ENCODE data around the gene ZSCAN16. TPM values are rescaled to one million over a fixed set of nuclear protein-coding genes. Genes with fewer than 3 reads are reported as not detected.
A peak's percentile ranks its signal among the peaks of the same experiment; 100 is the strongest.

ZSCAN16 gene
- total and polyA plus RNA-seq, 2 donors (not counting 1 experiment from before 2014, with no cell fraction given) = 5.4 to 15.4 TPM

DNA sequence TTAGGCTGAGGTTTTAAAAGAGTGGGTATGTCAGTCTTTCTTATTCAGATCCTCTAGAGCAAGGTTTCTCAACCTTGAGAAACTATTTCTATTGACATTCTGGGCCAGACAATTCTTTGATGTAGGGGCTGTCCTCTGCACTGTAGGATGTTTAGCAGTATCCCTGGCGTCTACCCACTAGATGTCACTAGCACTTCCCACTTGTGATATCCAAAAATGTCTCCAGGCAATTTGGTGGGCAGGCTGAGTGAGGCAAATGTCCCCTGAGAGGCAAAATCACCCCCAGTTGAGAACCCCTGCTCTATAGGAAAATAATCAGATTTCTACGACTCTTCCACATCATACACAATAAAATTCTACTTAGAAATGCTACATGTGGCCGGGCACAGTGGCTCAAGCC is 9.6 kb downstream of the ZSCAN16 start:
- no peak overlapping the region for H3K4me3 Mint-ChIP-seq
- no peak overlapping the region for H3K27ac ChIP-seq (ENCODE audit: low read length in 2 of 2)
- TF ChIP-seq CTCF (IDR thresholded peaks at IDR 0.05) = peak; percentile 29
- TF ChIP-seq EZH2 (IDR thresholded peaks at IDR 0.05; ENCODE audit: borderline replicate concordance, insufficient read depth, low read depth, low read length, poor library complexity, severe bottlenecking) = no peak

GRCh38 chr6:28134716-28135115 is 10.3 kb downstream of the ZSCAN16 start:
- H3K4me3 ChIP-seq (ENCODE audit: control extremely low read depth in 1 of 5, extremely low read depth in 1 of 5, insufficient read depth in 1 of 5, low read depth in 2 of 5, low read length in 4 of 5) = no peak overlapping the region

More for the DNA sequence above, 9.6 kb downstream of the ZSCAN16 start:
- Histone ChIP-seq H3K36me3 (replicated peaks in 1 of 2; ENCODE audit: control extremely low read depth in 1 of 2, control insufficient read depth in 1 of 2, extremely low read depth in 1 of 2, insufficient read depth in 2 of 2, low read length in 1 of 2) (peaks cover 5 to 14% of the 10 kb centered on the region in 2 experiments), H4K20me1 (ENCODE audit: control insufficient read depth, insufficient read depth, low read length, poor library complexity, severe bottlenecking) (no peaks in the 10 kb centered on the region), H3K4me3 (ENCODE audit: control extremely low read depth in 1 of 5, extremely low read depth in 1 of 5, insufficient read depth in 1 of 5, low read depth in 2 of 5, low read length in 4 of 5) (no peak overlapping the region), H3K27me3 (replicated peaks in 1 of 4; ENCODE audit: control extremely low read depth in 1 of 4, control insufficient read depth in 3 of 4, insufficient read depth in 4 of 4, low read length in 3 of 4) (no peaks in the 10 kb centered on the region), H3K4me2 (replicated peaks; ENCODE audit: low read depth, low read length, poor library complexity, severe bottlenecking) (no peak overlapping the region), H2AFZ (ENCODE audit: insufficient read depth, low read depth, low read length, poor library complexity, severe bottlenecking) (no peak overlapping the region), H3K9me3 (ENCODE audit: control extremely low read depth in 1 of 3, control insufficient read depth in 2 of 3, insufficient read depth in 1 of 3, low read length in 2 of 3) (no peaks in the 10 kb centered on the region), H3K79me2 (ENCODE audit: control insufficient read depth, insufficient read depth, low read length) (peaks cover 17% of the 10 kb centered on the region), H3K9ac (ENCODE audit: low read length) (no peak overlapping the region), H3K4me1 (ENCODE audit: control insufficient read depth in 2 of 2, insufficient read depth in 2 of 2, low read length in 2 of 2) (peaks cover 18% of the 10 kb centered on the region in 2 donors)
- 94% methylated on average over 2 of the region's 3 CpGs for WGBS (ENCODE audit: insufficient coverage)
- ChIA-PET POLR2A (no interaction called here), CTCF (interaction anchor here (0.7 kb wide), 1 partner anchor 225 kb away, joined by 3 read pairs; no protein-coding TSS in a partner anchor)
- ATAC-seq (ENCODE audit: low read depth) (no peak), DNase-seq (peak; percentile 51)
- intact Hi-C loops (cut with micrococcal nuclease) = loop anchor here (1.0 to 10.0 kb wide), 2 partner anchors 222 to 659 kb away; partner anchors contain the start of gene ZNF184
- Mint-ChIP-seq H3K4me1 (peaks cover 43% of the 10 kb centered on the region), H3K27me3 (no peaks in the 10 kb centered on the region), H3K9me3 (ENCODE audit: insufficient read depth) (no peaks in the 10 kb centered on the region), H3K27ac (peak overlapping the region; percentile 38)

More at GRCh38 chr6:28134716-28135115, 10.3 kb downstream of the ZSCAN16 start:
- Mint-ChIP-seq H3K9me3 (ENCODE audit: insufficient read depth) (no peaks in the 10 kb centered on the region), H3K4me1 (peaks cover 43% of the 10 kb centered on the region), H3K27me3 (no peaks in the 10 kb centered on the region), H3K4me3 (no peak overlapping the region), H3K27ac (no peak overlapping the region)
- no peak for DNase-seq
- WGBS (ENCODE audit: insufficient coverage) = no CpG with 5 or more reads among the region's 1 CpG
- H3K9ac ChIP-seq (ENCODE audit: low read length) = no peak overlapping the region
- H4K20me1 ChIP-seq (ENCODE audit: control insufficient read depth, insufficient read depth, low read length, poor library complexity, severe bottlenecking) = no peaks in the 10 kb centered on the region
- ChIA-PET CTCF (interaction anchor here (0.7 kb wide), 1 partner anchor 224 kb away, joined by 3 read pairs; no protein-coding TSS in a partner anchor), POLR2A (no interaction called here)
- H3K36me3 ChIP-seq (replicated peaks in 1 of 2; ENCODE audit: control extremely low read depth in 1 of 2, control insufficient read depth in 1 of 2, extremely low read depth in 1 of 2, insufficient read depth in 2 of 2, low read length in 1 of 2) = peaks cover under 1 to 9% of the 10 kb centered on the region in 2 experiments
- intact Hi-C loops (cut with micrococcal nuclease) = loop anchor here (1.0 to 10.0 kb wide), 4 partner anchors 83 to 660 kb away; partner anchors contain the start of genes ZNF184 and ZSCAN31
- no peaks in the 10 kb centered on the region for H3K9me3 ChIP-seq (ENCODE audit: control extremely low read depth in 1 of 3, control insufficient read depth in 2 of 3, insufficient read depth in 1 of 3, low read length in 2 of 3)
- H3K79me2 ChIP-seq (ENCODE audit: control insufficient read depth, insufficient read depth, low read length) = peaks cover 16% of the 10 kb centered on the region
- H3K27me3 ChIP-seq (replicated peaks in 1 of 4; ENCODE audit: control extremely low read depth in 1 of 4, control insufficient read depth in 3 of 4, insufficient read depth in 4 of 4, low read length in 3 of 4) = no peaks in the 10 kb centered on the region
- TF ChIP-seq EZH2 (IDR thresholded peaks at IDR 0.05; ENCODE audit: borderline replicate concordance, insufficient read depth, low read depth, low read length, poor library complexity, severe bottlenecking) (no peak), CTCF (IDR thresholded peaks at IDR 0.05) (no peak)
- H3K4me2 ChIP-seq (replicated peaks; ENCODE audit: low read depth, low read length, poor library complexity, severe bottlenecking) = no peak overlapping the region
- no peak overlapping the region for H3K27ac ChIP-seq (ENCODE audit: low read length in 2 of 2)
- ATAC-seq (ENCODE audit: low read depth) = no peak
- peaks cover 18% of the 10 kb centered on the region in 2 donors for H3K4me1 ChIP-seq (ENCODE audit: control insufficient read depth in 2 of 2, insufficient read depth in 2 of 2, low read length in 2 of 2)
- H2AFZ ChIP-seq (ENCODE audit: insufficient read depth, low read depth, low read length, poor library complexity, severe bottlenecking) = no peak overlapping the region

All from B cell (primary cell).